ENCODE results near the gene ACOT11.
A peak's percentile ranks its signal among the peaks of the same experiment; 100 is the strongest.

ACOT11 gene

DNA sequence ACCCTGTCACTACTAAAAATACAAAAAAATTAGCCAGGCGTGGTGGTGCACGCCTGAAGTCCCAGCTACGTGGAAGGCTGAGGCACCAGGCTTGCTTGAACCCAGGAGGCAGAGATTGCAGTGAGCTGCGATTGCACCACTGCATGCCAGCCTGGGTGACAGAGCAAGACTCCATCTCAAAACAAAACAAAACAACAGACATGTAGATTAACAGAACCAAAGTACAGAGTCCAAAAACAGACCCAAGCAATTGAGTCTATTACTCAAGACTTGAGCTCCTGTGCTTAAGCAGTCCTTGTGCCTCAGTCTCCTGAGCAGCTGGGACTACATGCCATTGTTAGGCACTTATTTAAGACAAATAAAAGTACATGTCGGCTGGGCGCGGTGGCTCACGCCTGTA, 9.5 kb upstream of the ACOT11 start:
- DNase-seq = no peak

DNA sequence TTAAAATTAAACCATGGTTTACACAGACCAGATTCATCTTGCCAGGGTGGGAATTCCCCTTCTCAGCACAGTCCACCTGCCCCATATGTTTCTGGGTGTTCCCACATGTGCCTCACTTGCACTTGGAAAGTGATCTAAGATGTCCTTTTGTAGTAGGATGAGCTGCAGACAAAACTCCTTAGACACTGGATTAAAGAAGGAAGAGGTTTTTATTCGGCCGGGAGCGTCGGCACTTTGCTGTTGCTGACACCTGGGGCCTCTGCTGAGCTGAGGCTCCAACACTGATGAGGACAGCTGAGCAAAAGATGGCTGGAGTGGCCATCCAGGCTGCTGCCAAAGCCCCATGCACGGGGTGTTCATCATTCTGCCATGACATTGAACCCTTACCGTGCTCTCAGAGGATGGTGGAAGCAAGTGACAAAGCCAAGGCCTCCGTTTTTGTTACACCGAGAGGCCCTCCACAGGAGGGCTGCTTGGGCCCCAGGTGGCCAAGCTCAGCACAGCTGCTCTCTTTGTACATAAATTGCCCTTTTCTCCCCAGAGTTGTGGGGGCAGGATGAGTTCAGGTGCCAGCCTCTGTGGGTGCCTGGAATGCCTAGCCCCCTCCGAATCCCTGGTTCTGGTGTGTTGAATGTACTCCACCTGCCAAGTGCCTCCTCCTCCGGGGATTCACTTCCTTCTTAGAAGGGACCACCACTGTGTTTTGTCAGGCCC, 7.3 kb upstream of the ACOT11 start:
- DNase-seq = no peak

DNA sequence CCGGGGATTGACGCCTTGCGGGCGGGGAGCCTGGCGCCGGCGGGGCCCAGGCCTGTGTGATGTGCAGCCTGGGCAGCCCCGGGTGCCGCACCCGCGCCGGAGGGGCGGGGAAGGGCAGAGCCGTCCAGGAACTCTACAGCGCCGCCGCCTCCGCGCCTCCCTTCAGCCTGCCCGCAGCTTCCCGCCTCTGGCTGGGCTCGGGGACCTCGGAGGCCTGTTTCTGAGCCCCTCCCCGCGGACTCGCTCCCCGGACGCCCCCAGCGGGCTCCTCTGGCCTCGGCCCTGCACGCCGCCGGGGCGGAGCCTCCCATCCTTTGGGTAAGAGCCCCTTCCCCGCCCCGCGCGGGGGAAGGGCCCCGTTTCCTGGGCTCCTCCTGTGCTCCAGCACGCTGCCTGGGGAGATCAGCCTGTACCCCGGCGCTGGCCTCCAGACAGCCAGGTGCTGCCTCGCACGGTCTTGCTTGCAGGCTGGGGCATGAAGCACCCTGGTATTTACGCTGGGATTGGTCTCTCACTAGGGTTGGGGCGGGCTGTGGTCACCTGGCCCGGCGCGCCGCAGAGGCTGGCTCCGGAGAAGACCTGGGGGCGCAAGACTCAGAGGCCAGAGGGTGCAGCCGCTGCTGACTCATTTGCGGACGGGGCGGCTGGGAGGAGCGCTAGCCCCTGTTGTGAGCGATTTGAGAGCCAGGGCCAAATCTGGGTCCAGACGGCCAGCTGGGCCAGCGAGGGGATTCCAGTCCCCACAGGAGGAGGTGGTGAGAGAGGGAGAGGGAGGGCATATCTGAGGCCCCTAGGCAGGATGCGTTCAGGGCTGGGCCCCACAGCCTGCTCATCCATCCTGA, 5.7 kb upstream of the ACOT11 start:
- DNase-seq = peak; percentile 80

DNA sequence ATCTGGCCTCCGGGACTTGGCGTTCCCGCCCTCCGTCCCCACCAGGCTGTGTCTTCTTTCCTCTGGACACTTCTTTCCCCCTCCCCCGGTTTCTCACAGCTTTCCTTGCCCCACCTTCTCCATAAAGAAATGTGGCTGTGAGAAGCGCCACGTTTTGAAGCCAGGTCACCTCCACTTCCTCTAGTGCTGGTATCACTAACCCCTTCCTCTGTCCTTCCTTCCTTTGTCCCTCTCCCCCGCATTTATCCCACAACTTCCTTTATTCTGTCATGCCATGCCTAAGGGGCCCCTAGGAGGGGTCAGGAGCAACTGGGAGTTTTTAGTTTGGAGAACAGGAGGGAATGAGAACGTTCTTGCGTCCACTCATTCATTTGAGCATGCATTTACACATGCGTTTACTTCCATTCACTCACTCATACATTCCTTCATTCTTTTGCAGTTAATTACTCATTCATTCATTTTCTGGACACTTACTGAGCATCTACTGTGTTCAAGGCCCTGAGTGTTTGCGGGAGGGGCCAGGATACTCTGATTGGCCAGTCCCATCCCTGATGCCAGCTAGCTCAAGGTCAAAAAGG, 5.0 kb upstream of the ACOT11 start:
- peak; percentile 57 for DNase-seq

DNA sequence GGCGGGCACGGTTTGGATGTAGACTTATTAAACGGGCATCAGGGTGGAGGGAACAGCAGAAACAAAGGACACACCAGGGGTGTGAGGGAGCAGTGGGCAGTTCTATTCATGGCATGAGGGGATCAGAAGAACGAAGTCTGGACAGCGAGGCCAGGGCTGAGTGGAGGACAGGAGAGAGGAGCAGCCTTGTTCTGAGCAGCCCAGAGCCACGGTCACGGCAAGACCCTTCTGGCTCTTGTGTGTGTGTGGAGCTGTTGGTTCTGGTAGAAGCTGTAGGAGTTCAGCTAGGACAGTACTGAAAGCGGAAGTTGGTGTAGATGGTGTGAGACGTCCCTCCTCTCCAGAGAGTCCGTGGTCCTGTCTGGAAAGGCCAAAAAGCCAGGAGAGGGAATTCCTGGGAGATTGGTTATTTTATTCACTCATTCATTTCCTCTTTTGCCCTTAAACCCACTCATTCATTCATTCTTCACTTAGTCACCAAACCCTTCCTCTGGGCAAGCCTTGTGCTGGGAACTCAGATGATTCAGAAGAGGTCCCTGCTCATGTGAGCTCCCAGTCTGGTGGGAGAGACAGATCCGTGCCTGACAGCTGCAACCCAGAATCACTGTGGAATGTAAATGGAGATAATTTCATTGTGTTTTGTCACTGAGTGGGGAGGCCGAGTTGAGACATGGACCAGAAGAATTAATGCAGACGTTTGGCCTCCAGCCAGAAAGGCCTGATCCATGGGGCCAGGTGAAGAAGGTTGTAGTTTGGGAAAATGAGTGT, 4.1 kb upstream of the ACOT11 start:
- DNase-seq = peak; percentile 81

DNA sequence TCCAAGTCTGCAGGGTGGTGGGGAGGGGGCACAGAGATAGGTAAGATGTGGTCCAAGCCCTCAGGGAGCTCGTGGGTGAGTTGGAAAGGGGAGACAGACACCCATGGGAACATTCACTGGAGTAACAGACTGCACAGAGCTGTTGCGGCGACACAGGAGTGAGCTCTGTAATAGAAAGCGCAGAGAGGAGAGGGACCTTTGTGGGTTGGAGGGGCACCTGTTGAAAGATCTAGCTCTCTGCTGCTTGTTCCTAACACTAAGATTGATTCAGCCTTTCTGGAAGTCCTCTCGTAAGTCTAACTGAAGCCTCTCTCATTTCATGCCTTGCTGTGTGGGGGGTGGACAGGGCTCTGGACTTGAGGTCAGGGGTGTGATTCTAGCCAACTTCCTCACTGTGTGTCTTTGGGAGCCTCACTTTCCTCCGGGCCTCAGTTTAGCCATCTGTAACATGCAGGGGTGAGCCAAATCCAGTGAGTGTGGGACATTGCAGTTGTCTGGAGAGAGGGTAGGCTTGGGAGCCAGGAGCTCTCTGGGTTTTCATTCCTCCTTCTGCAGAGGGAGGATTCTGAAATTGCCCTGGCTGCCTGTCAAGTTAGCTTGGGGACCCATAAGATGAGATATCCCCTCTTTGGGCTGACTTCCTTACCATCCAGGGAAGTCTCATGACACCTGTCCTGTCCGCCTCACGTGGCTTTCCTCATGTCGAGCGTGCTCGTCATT, 2.0 kb upstream of the ACOT11 start:
- DNase-seq = no peak

DNA sequence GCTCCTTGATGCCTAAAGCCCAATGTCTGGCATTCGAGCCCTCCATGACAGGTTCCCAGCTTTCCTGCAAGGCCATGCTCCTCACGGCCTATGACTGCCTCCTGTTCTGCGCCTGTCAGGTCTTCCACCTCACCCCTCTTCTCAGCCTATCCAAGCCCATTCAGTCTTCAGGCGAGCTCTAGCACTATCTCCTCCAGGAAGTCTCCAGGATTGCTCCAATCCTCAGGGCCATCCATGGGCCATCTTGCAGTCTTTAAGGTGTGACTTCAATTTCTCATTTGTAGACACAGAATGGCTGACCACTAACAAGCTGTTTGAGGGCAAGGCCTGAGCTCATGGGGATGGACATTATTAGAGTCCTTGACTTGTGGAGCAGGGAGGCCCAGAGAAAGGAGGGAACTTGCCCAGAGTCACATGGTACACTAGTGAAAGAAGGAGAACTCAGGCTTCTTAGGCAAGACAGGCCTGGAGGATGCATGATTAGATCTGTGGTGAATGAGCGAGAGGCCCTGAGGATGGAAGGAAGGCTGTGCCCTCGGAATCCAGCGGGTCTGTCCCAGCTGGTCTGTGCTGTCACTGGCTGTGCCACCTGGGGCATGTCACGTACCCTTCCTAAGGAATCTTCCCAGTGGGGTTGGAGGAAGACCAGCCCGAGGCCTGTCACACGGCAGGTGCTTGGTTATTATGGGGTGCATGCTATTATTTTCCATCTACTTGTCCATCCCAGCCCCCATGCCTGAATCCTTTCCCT, 1.2 kb upstream of the ACOT11 start:
- peak; percentile 74 for DNase-seq

DNA sequence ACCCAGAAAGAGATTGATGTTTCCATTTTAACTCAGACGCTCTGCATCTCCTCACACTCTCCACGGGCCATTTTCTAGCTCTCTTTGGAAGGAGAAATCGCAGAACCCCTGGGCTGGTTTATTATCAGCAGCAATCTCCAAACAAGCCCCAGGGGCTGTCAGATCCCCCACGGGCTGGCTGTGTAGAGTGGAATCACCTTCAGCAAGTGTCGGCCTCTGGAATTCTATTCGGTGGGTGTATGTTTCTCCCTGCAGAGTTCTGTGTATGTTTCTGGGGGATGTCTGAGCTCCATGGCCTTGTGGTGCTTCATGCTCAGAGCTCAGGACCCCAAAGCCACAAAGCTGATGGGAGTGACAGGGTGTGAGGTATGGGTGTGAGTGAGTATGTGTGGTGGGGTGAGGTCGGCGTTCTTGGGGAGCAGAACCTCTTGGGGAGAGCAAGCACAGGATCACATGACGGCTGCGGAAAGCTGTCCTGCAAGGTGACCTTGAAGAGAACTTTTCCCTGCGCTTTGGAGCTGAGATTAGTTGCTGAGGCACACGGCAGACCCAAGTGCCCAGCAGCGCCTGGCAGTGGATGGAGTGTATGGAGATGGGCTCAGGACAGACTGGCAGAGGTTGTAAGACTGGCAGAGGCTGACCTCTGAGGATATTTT, 489 bp downstream of the ACOT11 start:
- DNase-seq = no peak

DNA sequence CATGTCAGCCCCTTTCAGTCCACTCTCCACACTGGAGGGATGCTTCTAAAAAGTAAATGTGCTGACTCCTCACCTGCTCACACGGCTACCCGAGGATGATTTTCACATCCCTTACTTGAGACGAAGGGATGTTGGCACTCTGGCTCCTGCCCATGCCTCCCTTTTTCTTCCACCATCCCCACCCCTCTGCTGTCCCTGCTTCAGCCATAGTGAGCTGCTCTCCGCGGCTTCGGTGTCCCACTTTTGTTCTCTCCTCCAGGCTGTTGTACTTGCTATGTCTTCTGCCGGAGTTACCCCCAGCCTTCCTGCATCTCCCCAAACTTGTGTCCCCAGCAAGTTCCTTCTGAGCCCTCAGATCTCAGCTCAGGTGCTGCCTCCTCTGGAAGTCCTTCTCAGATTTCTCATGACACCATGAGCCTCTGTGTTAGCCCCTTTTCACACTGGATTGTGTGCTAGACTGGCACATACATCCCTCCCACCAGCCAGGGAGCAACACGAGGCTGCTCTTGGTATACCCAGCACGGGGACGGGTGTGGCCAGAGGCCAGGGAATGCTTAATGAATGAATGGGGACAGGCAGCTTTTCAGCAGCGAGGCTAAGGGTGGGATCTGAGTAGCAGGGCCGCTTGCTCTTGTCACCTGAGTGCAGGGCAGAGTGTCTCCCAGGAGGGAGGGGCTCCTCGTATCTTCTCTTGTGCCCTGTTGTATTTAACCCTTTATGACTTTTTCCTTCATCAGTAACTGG, 1.3 kb downstream of the ACOT11 start:
- no peak for DNase-seq

DNA sequence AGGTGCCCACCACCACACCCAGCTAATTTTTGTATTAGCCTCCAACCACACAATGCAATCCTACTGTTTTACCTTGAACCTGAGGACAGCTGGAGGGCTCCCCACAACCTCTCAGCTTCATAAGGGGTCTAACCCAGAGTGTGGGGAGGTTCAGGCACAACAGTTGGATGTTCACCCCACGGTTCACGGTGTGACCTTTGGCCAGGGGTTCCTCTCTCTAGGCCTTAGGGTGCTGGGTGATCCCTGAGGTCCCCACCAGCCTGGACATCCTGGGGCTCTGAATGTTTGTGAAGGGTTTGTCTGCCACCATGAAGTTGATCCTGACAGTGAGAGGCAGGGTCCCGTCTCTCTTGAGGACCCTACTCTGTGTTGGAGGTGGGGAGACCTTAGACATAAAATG, 3.9 kb downstream of the ACOT11 start:
- no peak for DNase-seq

DNA sequence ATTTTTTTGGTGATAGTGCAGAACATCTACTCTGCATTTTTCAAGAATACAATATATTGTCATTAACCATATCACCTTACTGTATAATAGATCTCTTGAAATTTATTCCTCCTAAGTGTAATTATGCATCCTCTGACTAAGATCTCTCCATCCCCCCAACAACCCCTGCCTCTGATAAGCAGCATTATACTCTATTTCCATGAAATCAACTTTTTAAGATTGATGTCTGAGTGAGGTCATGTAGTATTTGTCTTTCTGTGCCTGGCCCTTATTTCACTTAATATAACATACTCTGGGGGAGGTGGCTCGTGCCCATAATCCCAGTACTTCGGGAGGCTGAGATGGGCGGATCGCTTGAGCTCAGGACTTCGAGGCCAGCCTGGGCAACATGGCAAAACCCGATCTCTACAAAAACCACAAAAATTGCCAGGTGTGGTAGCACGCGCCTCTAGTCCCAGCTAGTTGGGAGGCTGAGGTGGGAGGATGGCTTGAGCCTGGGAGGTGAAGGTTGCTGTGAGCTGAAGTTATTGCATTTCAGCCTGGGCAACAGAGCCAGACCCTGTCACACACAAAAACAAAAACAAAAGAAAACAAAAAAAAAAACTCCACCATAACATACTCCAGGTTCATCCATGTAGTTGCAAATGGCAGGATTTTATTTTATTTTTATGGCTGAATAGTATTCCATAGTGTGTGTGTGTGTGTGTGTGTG, 5.7 kb downstream of the ACOT11 start:
- DNase-seq = no peak

DNA sequence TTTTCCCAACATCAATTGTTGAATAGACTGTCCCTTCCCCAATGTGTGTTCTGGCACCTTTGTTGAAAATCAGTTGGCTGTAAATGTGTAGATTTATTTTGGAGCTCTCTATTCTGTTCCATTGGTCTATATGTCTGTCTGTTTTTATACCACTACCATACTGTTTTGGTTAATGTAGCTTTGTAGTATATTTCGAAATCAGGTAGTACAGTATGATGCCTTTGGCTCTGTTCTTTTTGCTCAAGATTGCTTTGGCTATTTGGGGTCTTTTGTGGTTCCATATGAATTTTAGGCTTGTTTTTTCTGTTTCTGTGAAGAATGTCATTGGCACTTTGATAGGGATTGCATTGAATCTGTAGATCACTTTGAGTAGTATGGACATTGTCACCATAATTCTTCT, 8.1 kb downstream of the ACOT11 start:
- DNase-seq = no peak

DNA sequence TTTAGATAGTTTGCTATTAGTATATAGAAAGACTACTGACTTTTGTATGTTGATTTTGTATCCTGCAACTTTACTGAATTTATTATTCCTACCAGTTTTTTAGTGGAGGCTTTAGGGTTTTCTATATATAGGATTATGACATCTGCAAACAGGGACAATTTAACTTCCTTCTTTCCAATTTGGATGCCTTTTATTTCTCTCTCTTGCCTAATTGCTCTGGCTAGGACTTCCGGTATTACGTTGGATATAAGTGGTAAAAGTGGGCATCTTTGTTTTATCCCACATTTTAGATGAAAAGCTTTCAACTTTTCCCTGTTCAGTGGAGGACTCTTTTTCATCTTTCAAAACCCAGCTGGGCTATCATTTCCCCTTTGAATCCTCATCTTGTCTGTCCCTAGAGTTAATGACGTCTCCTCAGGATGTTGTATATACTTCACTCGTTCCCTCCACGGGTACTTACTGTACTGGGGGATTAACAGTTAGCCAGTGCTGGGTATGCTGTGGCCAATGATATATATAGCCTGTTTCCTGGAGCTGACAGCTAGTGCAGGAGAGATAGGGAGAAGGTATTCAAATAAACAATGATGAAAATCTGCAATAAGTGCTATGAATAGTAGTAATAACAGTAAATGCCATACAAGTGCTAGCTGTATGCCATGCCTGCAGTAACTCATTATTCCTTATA, 9.8 kb downstream of the ACOT11 start:
- peak; percentile 38 for DNase-seq

DNA sequence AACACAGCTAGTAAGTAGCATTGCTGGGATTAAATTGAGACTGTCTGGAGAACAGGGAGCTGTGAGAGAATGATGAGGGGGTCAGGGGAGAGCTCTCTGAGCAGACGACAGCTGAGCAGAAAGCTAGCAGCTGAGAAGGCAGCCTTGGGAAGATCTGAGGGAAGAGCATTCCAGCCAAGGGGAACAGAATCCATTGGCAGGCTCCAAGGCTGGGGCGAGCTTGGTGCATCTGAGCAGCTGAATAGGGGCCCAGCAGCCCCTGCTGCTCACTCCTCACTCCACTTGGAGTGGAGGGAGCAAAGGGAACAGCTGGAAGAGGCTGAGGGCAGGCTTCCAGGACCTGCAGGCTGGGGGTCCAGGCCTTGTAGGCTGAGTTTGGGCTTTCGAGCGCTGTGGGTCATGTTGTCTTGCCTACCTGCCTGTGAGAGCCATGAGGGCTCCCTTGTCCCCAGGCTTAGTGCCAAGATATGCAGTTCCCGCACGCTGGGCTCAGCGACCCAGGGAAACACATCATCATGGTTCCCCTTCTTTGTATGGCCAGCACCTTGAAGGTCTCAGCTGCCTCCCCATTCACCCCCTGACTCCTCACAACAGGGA, 10.5 kb downstream of the ACOT11 start:
- no peak for DNase-seq

DNA sequence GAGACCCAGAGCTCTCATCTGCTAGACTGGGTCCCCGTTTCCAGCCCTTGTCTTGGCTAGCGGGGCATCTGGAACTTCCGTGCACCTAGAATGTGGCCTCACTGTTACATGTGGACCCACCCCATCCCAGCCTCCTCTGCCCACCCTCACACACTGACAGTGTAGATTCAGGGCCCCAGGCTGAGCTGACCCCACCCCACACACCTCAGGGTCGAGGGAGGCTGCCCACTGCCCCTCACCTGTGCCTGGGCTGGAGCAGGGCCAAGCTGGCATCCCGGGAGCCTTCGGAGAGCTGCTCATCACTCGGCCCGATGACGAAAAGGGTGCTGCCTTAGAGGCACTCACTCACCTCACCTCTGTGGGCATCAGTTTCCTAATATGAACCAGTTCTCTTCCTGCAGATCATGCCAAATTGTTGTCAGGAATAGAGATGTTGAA, 11.1 kb downstream of the ACOT11 start:
- no peak for DNase-seq

DNA sequence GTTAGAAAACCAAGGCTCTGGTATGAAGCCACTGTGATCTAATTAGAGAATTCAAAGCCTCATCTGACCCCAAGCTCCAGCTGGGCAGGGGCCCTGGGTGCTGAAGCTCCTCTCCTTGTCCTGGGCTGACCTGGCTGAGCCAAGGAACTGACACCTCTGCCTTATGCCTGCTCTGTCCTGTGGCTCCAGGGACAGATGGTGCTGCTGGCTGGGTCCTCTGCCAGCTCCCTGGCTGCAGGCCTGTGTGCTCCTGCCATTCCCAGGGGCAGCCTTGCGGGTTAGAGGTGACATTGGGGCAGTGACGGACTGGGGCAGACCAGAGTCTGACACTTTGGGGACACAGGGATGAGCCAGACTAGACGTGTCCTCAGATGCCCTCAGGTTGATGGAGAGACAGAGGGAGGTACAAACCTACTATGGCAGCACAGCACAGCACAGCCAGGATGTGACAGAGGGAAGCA, 11.8 kb downstream of the ACOT11 start:
- DNase-seq = no peak

DNA sequence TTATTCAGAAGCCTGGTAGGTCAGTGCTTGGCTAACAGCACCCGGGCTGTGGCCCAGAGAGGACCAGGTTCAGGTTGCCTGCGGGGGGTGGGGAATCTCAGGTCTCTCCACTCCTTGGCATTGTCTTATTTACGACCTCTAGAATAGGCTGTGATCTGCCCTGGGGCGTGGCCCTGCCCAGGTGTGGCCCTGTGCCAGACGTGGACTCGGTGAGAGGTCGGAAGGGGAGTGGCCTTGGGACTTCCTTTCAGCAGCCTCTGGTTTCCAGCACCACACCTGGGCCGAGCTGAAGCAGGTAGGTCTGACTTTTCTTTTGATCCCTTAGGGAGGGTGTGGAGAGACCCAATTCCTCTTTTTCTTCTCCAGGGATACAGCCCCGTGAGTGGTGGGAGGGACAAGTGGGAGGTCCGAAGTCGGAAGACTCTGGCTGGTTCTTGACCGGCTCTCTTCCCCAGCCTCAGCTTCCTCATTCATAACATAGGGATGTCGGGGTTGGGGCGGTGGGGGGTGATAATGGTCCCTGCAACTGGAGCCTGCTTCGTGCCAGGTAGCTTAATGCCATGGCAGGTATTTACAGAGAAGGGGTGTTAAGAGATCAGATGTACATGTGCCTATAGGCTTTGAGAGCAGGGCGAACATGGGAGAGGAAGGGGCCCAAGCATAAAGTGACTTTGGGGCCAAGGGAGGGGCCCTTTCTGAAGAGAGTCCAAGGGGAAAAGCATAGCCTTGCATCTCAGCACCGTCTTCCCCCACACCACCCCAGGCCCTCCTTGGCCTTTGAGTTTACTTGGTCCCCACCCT, 16.5 kb downstream of the ACOT11 start:
- no peak for DNase-seq

DNA sequence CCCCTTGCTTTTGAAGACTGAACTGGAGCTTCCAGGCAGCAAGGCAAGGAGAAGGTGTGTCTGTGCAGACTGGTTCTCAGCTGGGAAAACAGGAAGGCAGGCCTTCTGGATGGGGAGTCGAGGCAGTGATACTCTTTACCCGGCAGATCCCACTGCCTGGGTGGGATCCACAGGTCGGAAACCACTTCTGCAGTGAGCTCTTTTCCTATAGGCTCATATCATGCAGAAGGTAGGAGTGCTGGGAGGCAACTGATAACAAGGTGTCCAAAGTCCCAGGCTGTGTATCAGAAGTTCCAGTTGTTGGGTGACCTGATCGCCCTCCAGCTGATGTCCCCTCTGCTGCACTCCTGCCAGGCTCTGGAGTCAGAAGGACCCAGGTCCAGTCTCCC, 17.1 kb downstream of the ACOT11 start:
- no peak for DNase-seq

Data from suppressor macrophage treated with lipopolysaccharide for 4 hours (primary cell).